Measurements from ENCODE around the gene TEX11.

TEX11 gene

GRCh38 chrX:70496491-70496890 lies 412.0 kb downstream of the TEX11 start:
- DNase-seq (ENCODE audit: low spot score), result no peak

- no peak for DNase-seq (ENCODE audit: low spot score)
Measured at GRCh38 chrX:70494441-70494840, 414.1 kb downstream of the TEX11 start.

GRCh38 chrX:70488856-70489255 lies 419.7 kb downstream of the TEX11 start:
- no peak for DNase-seq (ENCODE audit: low spot score)

- DNase-seq (ENCODE audit: low spot score), result no peak
Measured at GRCh38 chrX:70485466-70485865, 423.0 kb downstream of the TEX11 start.

- no peak for DNase-seq (ENCODE audit: low spot score)
Measured at GRCh38 chrX:70482300-70482699, 426.2 kb downstream of the TEX11 start.

DNA sequence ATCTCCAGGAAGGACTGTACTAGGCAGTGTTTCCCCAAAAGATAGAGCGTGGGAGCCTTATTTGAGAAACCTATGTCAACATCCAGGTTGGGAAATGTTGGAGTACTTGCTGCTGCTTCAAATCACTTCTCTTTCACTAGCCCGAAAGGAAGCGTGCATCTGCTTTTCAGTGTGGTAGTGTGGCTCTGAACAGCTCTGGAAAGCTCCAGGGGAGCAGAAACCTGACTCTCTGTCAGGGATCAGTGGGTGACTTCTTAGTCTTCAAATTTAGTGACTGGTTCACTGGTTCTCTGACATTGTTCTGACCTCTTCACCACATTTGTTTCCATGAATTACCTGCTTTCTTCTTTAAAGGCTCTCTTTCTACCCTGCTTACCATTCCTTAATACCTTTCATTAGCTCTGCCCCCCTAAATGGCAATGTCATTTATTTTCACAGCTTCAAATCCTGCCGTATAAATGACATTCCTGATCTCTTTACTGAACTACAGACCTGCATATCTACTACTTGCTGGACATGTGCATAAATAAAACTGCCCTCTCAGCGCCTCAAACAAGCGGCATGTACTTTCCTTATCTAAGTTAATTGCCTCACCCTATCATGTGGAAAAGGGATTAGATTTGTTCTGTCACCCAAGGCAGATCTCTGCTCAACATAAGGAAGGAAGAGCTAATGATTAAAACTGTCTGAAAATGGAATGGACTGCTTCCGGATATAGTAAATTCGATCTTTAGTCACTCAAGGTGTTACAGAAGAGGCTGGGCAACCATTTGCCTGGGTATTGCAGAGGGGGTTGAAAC lies 426.8 kb downstream of the TEX11 start:
- DNase-seq (ENCODE audit: low spot score), result no peak

DNA sequence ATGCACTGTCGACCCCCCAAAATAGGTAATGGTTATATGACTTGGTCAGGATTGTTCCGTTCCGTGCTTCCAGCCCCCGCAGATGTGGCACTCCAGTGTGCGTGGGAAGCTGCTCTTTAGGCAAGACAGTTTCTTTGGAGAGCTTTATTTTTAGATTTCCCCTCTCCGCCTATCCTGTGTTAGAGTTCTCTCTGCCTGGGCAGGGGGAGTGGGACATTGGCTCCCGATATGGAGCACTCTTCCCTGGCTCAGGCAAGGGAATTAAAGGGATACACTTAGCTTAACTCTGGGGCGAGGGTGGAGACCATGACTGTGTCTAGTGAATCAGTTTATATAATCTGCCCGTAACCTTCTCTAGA lies 427.9 kb downstream of the TEX11 start:
- no peak for DNase-seq (ENCODE audit: low spot score)

DNA sequence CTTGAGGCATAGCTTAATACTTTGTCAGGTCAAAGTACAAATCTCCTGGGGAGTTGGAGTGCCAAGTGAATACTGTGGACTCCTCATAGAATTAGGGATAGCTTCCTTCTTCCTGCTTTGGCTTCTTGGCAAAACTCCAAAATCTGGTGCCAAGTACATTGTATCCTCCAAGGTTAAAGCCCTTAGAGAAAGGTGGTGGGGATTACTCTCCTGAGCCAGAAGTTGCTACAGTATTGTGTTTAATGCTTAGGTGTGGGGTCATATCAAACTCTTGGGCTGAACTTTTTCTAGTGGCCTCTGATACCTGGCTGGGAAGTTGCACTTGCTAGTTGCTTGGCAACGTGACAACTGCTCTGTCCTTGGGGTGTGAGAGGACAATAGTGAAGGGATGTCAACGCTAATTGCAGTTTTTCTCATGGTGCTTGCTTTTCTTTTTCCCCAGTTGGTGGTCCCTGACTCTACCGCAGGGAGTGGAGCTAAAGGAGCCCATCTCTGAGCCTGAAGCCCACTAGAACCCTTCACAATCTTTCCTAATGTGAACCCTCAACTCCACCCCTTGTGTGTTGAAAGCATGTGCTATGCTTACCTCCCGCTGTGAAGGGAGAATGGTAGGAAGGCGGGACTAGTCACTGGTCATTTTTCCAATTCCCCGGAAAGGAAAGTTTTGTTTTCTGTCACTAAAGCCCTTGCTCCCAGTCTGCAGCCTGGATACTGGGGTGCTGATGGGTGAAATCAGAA lies 428.4 kb downstream of the TEX11 start:
- DNase-seq (ENCODE audit: low spot score), result no peak

GRCh38 chrX:70479247-70479921 lies 429.1 kb downstream of the TEX11 start:
- peak; percentile 61 for DNase-seq (ENCODE audit: low spot score)
